Pons (tissue), 1 donor: ENCODE results near the gene MRGPRD.

ENCODE experiments used
- DNase-seq: peaks from one replicate; pipeline ENCODE4 v3.0.0-alpha.2; 2016; ENCODE audit warnings: low spot score

MRGPRD gene

GRCh38 chr11:68930991-68931855 is 49.6 kb downstream of the MRGPRD start:
- no peak for DNase-seq
